ENCODE measurements around the gene CSNK1A1.
"Not testable (repeated sequence)": the region's sequence is repeated elsewhere in the genome, so short reads cannot be mapped to it uniquely, and the experiment has no call there.

The CSNK1A1 gene

DNA sequence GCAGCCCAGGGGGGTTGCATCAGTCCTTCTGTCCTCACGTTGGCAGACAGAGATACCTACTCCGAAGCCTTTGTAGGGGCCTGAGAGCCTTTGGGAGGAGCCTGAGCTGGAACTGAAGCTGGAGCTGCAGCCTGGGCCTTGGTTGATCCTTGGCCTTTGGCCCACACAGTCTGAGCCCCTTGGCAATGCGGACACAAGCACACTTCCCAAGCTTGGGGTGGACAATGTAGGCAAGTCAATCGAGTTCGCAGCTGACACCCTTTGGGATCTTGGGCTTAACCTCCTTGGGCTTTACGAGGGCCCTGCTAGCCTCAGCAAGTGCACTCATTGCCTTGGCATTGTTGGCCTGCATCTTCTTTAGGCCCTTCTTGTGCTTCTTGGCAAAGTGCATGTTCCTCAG lies 5.9 kb downstream of the CSNK1A1 start:
- no peak overlapping the region for H3K4me3 ChIP-seq (ENCODE audit: low read length)
- no peak for DNase-seq (ENCODE audit: low read depth)
- TF ChIP-seq, protein P1, sequence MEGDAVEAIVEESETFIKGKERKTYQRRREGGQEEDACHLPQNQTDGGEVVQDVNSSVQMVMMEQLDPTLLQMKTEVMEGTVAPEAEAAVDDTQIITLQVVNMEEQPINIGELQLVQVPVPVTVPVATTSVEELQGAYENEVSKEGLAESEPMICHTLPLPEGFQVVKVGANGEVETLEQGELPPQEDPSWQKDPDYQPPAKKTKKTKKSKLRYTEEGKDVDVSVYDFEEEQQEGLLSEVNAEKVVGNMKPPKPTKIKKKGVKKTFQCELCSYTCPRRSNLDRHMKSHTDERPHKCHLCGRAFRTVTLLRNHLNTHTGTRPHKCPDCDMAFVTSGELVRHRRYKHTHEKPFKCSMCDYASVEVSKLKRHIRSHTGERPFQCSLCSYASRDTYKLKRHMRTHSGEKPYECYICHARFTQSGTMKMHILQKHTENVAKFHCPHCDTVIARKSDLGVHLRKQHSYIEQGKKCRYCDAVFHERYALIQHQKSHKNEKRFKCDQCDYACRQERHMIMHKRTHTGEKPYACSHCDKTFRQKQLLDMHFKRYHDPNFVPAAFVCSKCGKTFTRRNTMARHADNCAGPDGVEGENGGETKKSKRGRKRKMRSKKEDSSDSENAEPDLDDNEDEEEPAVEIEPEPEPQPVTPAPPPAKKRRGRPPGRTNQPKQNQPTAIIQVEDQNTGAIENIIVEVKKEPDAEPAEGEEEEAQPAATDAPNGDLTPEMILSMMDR (conservative IDR thresholded peaks at IDR 0.05; ENCODE audit: low read length): no peak

DNA sequence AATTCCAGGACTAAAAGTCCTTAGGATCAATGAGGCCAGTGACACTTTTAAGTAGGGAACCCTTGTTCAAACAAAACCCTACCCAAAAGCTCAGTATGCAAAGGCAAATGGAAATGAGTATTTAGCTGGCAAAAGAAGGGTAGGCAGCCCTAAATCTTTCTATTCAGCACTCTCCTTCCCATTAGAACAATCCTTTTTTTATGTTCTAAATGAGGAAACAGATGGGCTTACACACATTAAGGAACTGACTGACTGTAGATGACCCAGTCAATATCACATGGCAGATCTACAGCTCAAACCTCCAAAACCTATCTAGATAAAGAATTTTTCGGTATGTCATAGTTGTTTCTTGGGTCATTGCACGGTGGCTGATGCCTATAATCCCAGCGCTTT lies 7.2 kb downstream of the CSNK1A1 start:
- no peak for DNase-seq (ENCODE audit: low read depth)
- H3K4me3 ChIP-seq (ENCODE audit: low read length): no peak overlapping the region
- TF ChIP-seq, protein P1 (conservative IDR thresholded peaks at IDR 0.05; ENCODE audit: low read length): no peak

DNA sequence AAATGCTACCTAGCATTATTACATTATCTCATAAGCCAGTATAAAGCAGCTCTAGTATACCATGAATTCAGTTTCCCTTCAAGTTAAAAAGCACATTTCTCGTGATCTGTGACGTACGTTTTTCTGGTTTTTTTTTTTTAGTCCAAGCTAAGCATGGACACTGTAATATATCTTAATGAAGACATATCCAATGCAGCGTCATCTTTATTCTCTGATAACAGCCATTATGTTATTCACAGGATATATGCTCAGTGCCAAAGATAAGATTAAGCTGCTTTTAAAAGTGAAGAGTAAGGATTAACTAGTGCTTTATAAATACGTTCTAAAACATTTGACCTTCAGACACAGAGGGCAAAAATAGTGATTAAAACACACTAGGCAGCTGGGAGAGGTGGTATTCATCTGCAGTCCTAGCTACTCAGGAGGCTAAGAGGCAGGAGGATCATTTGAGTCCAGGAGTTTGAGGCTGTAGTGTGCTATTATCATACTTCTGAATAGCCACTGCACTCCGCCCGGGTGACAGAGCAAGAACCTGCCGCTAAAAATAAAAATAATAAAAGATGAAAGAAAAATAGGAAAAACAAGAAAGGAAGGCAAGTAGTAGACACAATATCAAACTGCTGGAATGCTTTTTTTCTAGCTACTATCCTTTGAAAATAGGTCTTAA lies 7.7 kb downstream of the CSNK1A1 start:
- no peak overlapping the region for H3K4me3 ChIP-seq (ENCODE audit: low read length)
- DNase-seq (ENCODE audit: low read depth): no peak
- TF ChIP-seq, protein P1 (conservative IDR thresholded peaks at IDR 0.05; ENCODE audit: low read length): no peak

DNA sequence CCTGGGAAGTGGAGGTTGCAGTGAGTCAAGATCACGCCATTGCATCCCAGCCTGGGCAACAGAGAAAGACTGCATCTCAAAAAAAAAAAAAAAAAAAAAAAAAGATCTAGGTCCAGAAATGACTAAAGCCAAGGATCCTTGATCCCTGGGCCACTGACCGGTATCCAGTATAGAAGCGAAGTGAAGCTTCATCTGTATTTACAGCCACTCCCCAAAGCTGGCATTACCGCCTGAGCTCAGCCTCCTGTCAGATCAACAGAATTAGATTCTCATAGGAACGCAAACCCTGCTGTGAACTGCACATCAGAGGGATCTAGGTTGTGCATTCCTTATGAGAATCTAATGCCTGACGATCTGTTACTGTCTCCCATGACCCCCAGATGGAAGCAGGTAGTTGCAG lies 9.3 kb downstream of the CSNK1A1 start:
- no peak for DNase-seq (ENCODE audit: low read depth)
- no peak overlapping the region for H3K4me3 ChIP-seq (ENCODE audit: low read length)

DNA sequence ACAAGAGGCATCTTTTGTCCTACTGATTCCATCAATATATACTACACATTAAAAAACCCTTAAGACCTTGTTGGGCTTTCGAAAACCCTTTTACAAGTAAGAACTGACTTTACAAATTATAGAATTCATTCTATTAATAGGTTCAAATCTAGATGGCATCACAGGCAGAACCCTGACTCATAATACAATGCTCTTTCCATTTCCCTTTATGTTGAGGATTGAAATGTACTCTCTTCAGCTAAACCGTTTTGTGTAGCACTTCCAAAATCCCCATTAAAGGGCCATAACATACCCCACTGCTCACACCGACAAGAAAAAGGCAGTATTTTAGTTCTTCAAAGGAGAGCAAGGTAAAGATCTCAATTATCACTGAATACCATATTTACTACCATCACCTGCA lies 11.2 kb downstream of the CSNK1A1 start:
- no peak for DNase-seq (ENCODE audit: low read depth)
- H3K4me3 ChIP-seq (ENCODE audit: low read length): no peak overlapping the region
- TF ChIP-seq, protein P1 (conservative IDR thresholded peaks at IDR 0.05; ENCODE audit: low read length): no peak

More for the DNA sequence above, 9.3 kb downstream of the CSNK1A1 start:
- TF ChIP-seq, protein P1 (conservative IDR thresholded peaks at IDR 0.05; ENCODE audit: low read length): no peak

DNA sequence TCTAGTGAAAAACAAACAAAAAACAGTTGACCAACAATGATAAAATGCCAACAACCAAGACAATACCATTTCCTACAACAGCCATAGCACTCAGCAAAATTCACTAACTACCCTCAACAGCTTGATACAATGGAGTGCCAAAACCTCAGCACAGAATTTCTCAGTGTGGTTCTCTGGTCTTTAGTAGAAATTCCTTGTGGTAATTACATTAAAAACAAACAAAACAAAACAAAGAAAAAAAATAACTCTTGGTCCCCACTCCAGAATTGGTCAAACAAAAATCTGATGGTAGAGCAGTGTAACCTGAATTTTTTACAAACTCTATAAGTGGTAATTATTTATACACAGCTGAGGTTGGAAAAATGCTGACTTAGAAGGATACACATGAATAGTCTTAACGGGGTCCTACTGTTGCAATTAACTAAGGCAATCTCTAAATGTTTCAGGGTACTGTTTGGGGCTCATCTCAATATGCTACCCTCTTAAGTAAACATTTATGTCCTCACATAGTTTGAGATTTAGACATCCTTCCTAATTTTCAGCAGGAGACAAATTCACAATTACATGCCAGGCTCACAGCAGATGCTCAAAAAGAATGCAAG lies 13.8 kb downstream of the CSNK1A1 start:
- DNase-seq (ENCODE audit: low read depth): no peak
- TF ChIP-seq, protein P1 (conservative IDR thresholded peaks at IDR 0.05; ENCODE audit: low read length): no peak
- no peak overlapping the region for H3K4me3 ChIP-seq (ENCODE audit: low read length)

DNA sequence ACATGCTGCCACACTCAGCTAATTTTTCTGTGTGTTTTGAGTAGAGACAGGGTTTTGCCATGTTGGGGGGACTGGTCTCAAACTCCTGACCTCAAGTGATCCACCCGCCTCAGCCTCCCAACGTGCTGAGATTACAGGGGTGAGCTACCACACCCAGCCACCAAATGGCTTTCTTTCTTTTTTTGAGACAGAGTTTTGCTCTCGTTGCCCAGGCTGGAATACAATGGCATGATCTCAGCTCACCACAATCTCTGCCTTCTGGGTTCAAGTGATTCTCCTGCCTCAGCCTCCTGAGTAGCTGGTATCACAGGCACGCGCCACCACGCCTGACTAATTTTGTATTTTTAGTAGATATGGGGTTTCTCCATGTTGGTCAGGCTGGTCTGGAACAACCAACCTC lies 15.5 kb downstream of the CSNK1A1 start:
- H3K4me3 ChIP-seq (ENCODE audit: low read length); DNase-seq (ENCODE audit: low read depth): not testable (repeated sequence)

Data from AG10803 (cell line).